Ovary (tissue), 3 donors: ENCODE data around the gene NIM1K.

ENCODE experiments used
- CTCF ChIP-seq, 3 donors: fragments of 450-650 bp in 2 of 3; fragments of 200-600 bp in 1 of 3; IDR thresholded peaks; one replicate each; pipeline versions ENCODE4 v1.5.1 to v1.8.0; 2016 to 2022; ENCODE audit warnings: antibody characterized with exemption in 3 of 3, mild to moderate bottlenecking in 1 of 3
- EP300 ChIP-seq: sonication (generic); formaldehyde crosslinking; IDR thresholded peaks from one replicate; pipeline ENCODE4 v1.6.1; 2017; ENCODE audit warnings: antibody characterized with exemption
- donor health status: DM: no; HTN: no; CAD: no.

DNA sequence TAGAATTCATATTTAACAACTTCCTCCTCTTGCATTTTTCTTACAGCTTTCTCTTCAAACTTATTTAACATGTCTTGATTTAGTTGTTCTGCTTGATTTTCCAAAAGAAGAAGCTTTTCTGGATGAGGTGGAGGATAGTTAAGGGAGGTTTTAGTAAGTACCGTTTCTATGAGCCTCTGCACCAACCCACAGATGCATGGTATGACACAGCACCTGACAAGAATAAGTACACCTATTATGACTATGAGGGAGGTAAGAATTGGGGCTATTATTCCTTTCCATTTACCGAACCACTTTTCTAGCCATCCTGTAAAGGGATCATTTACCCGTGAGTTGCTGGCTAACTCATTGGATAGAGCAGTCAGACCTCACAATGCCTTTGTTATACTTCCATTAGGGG, 123.7 kb downstream of the NIM1K start:
- TF ChIP-seq CTCF (IDR thresholded peaks at IDR 0.05) (no peak), EP300 (no peak)
